Midbrain (tissue), 1 donor: ENCODE results near the gene NIPAL1.
"Not testable (repeated sequence)": the region's sequence is repeated elsewhere in the genome, so short reads cannot be mapped to it uniquely, and the experiment has no call there.

ENCODE experiments used
- DNase-seq: peaks from one replicate; lab custom pipeline; 2025; lab: John Stamatoyannopoulos, UW

NIPAL1 gene

GRCh38 chr4:48016141-48017107 lies at the start of gene NIPAL1, which contains the start of gene CNGA1:
Gene NIPAL1 (plus strand): TSS chr4:48016772. CDS start chr4:48016840, 68 bp downstream.
Gene CNGA1 (minus strand): TSS chr4:48016681. CDS start chr4:47952689, 63,992 bp downstream.
- DNase-seq, result peak; percentile 36

GRCh38 chr4:47968847-47969246 lies 47.7 kb upstream of the NIPAL1 start:
- no peak for DNase-seq

- no peak for DNase-seq
Measured at GRCh38 chr4:47972181-47972580, 44.4 kb upstream of the NIPAL1 start.

- no peak for DNase-seq
Measured at GRCh38 chr4:47972721-47973120, 43.9 kb upstream of the NIPAL1 start.

GRCh38 chr4:47974566-47974965 lies 42.0 kb upstream of the NIPAL1 start:
- DNase-seq, result peak; percentile 17

- DNase-seq, result no peak
Measured at GRCh38 chr4:47990145-47990544, 26.4 kb upstream of the NIPAL1 start.

- not testable (repeated sequence) for DNase-seq
Measured at GRCh38 chr4:47992475-47992874, 24.1 kb upstream of the NIPAL1 start.

GRCh38 chr4:47996021-47996420 lies 20.6 kb upstream of the NIPAL1 start:
- DNase-seq, result no peak

GRCh38 chr4:48002267-48002666 lies 14.3 kb upstream of the NIPAL1 start:
- DNase-seq, result no peak

GRCh38 chr4:48003568-48003967 lies 13.0 kb upstream of the NIPAL1 start:
- DNase-seq, result not testable (repeated sequence)

GRCh38 chr4:48005781-48006180 lies 10.8 kb upstream of the NIPAL1 start:
- no peak for DNase-seq

GRCh38 chr4:48008021-48008596 lies 8.5 kb upstream of the NIPAL1 start:
- no peak for DNase-seq

- DNase-seq, result not testable (repeated sequence)
Measured at GRCh38 chr4:48010906-48011305, 5.7 kb upstream of the NIPAL1 start.

GRCh38 chr4:48011722-48012121 lies 4.8 kb upstream of the NIPAL1 start:
- no peak for DNase-seq

GRCh38 chr4:48012824-48013223 lies 3.7 kb upstream of the NIPAL1 start:
- no peak for DNase-seq

GRCh38 chr4:48015216-48015615 lies 1.4 kb upstream of the NIPAL1 start:
- DNase-seq, result no peak

- DNase-seq, result no peak
Measured at GRCh38 chr4:48015678-48016077, 894 bp upstream of the NIPAL1 start.

GRCh38 chr4:48017108-48017571 lies 568 bp downstream of the NIPAL1 start:
- DNase-seq, result no peak

GRCh38 chr4:48018112-48018511 lies 1.5 kb downstream of the NIPAL1 start:
- no peak for DNase-seq

GRCh38 chr4:48021100-48021499 lies 4.5 kb downstream of the NIPAL1 start:
- no peak for DNase-seq

- no peak for DNase-seq
Measured at GRCh38 chr4:48022192-48022799, 5.7 kb downstream of the NIPAL1 start.

- DNase-seq, result no peak
Measured at GRCh38 chr4:48024522-48024921, 8.0 kb downstream of the NIPAL1 start.

GRCh38 chr4:48025005-48025404 lies 8.4 kb downstream of the NIPAL1 start:
- no peak for DNase-seq
